Stimulated activated CD4-positive, alpha-beta T cell treated with anti-CD3 and anti-CD28 coated beads, Interleukin-2, amount 100 ng/mL, for 48 hours (primary cell): Measurements from ENCODE around the gene MYO3B.
"Not testable (repeated sequence)": the region's sequence is repeated elsewhere in the genome, so short reads cannot be mapped to it uniquely, and the experiment has no call there.

Source experiments
- DNase-seq, 2 donors: peaks; one replicate each; pipeline ENCODE4 v3.0.0-alpha.2; 2020

MYO3B gene

DNA sequence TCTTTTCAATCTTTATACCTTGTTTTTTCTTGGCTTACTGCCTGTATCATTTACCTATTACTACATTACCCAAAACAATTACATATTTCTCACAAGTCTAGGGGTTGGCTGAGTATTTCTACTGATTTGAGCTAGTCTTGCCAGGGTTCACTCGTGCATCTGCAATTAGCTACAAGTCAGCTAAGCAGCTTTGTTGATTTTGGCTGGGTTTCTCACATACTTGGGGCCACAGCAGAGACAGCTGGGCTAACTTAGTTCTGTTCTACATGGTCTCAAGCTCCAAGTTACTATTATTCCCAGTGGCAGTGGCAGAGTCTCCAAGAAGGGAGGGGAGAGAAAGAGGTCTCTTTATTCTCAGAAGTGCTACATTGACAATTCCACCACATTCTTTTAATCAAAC, 482.5 kb downstream of the MYO3B start:
- DNase-seq = no peak

- no peak for DNase-seq
Observed at GRCh38 chr2:170665743-170666142, 487.8 kb downstream of the MYO3B start.

DNA sequence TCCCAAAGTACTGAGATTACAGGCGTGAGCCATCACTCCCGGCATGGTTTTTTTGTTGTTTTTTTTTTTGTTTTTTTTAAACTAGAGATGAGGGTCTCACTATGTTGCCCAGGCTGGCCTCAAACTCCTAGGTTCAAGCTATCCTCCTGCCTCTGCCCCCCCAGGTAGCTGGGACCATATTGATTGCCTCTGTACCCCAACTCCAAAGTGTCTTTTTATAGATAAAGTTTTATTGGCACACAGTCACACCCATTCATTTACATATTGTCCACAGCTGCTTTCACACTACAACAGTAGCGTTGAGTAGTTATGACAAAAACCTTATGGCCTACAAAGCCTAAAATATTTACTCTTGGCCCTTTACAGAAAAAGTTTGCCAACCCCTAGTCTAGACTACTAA, 492.0 kb downstream of the MYO3B start:
- no peak for DNase-seq

- no peak for DNase-seq
Observed at GRCh38 chr2:170670651-170671050, 492.7 kb downstream of the MYO3B start.

- DNase-seq = no peak
Observed at GRCh38 chr2:170671079-170671478, 493.1 kb downstream of the MYO3B start.

DNA sequence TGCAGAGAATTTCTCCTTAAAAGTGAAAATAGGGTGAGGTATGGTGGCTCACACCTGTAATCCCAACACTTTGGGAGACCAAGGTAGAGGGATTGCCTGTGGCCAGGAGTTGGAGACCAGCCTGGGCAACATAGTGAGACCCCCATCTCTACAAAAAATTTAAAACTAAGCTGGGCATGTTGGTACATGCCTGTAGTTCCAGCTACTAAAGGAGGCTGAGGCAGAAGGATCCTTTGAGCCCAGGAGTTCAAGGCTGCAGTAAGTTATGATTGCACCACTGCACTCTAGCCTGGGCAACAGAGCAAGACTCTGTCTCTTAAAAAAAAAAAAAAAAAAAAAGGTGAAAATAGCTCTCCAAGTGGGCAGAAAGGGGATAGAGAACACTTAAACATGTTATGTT, 496.3 kb downstream of the MYO3B start:
- not testable (repeated sequence) for DNase-seq

DNA sequence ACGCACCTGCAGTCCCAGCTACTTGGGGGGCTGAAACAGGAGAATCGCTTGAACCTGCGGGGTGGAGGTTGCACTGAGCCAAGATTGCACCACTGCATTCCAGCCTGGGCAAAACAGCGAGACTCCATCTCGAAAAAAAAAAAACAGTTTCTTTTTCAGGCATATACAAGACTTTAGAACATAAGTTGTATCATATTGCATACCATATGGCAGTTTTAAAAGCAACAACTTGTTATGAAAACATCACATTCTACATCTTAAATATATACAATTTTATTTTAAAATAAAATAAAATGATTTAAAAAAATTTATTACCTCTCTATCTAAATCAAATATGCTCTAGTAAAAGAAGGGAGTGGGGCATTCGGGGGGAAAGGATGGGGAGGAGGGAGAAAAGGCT, 497.8 kb downstream of the MYO3B start:
- DNase-seq = no peak

DNA sequence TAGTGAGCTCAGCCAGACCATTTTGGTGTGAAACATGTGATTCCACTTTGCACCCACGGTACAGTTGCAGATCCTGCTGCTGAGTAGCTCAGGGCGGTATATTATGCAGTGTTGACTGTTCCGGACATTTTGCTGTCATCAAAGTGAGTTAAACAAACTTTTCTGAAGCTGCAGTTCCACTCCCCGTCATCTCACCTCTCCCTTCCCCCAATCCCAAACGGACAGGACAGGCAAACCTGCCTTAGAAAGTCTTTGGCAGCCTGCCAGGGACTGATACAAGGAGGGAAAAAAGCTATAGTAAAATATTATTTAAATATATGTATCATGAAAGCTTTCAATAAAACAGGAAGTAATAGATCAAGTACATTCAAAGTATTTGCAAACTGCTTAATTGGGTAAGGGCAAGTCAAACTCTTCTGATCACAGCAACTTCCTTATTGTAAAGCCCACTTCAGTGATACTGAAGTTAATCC, 501.7 kb downstream of the MYO3B start:
- no peak for DNase-seq

- DNase-seq = no peak
Observed at GRCh38 chr2:170680172-170680941, 502.4 kb downstream of the MYO3B start.

DNA sequence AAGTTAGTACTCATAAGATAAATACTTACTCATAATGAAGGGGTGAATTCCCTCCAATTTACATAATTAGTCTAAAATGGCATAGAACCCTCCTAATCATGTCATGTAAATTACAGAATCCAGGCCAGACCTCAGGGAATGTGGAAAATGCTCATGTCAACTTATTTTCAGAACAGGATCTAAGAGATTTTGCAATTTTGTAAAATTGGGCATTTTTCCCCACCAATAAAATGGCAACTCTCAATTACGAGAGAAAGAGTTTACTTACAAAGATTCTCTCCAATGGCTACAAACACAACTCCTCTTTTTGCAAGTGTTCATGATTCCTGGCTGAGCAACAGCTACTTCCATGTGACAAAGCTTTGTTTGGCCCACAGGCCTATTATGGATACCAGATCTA, 503.4 kb downstream of the MYO3B start:
- no peak for DNase-seq

DNA sequence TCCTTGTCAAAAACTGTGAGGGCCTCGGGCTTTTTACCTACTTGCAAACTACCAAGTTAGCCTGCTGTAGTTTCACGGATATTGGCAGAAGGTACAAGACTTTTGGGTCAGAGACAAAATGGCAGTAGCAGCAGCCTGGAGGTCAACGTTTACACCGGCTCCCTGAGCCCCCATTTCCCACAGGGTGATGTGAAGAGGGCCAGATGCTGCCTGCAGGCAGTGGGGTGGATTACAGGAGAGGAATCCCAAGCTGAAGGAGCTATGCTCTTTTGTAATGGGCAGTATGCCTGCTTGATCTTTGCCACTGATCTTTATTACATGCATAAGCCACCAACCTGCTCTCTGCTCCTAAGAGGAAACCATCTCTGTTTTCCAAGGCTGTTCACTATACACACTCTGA, 507.6 kb downstream of the MYO3B start:
- no peak for DNase-seq

GRCh38 chr2:170689481-170689880, 511.5 kb downstream of the MYO3B start:
- DNase-seq = no peak

DNA sequence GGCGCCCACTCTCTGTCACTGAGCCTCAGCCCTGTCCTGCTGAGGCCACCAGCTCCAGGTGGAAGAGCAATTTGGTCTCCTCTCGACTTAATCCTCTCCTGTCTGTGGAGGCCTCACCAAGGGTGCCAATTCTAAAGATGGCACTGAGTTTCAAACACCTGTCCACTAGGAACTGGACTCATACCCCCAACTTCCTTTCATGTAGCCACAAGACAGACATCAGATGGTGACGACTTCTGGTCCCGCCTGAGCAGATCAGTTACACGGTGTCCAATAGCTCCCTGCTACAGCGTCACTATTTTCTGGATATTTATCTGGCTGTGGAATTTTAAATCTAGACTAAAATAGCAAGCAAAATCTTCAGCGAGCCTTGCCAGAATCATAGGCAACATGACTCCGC, 512.7 kb downstream of the MYO3B start:
- DNase-seq = no peak

DNA sequence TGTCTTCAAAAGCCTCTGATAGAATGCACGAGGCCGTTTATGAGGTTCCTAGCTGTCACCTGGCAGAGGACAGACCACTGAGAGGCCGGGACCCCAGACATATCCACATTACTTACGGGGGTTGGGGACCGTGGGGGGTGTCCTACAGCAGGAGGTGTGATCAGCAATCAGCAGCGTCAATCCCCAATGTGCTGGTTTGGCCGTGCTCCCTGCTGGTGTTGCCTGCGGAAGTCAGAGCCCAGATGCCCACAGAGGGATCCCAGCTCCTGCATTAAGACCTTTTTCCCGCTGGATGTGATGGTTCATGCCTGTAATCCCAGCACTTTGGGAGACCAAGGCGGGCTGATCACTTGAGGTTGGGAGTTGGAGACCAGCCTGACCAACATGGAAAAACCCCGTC, 516.4 kb downstream of the MYO3B start:
- DNase-seq = no peak

DNA sequence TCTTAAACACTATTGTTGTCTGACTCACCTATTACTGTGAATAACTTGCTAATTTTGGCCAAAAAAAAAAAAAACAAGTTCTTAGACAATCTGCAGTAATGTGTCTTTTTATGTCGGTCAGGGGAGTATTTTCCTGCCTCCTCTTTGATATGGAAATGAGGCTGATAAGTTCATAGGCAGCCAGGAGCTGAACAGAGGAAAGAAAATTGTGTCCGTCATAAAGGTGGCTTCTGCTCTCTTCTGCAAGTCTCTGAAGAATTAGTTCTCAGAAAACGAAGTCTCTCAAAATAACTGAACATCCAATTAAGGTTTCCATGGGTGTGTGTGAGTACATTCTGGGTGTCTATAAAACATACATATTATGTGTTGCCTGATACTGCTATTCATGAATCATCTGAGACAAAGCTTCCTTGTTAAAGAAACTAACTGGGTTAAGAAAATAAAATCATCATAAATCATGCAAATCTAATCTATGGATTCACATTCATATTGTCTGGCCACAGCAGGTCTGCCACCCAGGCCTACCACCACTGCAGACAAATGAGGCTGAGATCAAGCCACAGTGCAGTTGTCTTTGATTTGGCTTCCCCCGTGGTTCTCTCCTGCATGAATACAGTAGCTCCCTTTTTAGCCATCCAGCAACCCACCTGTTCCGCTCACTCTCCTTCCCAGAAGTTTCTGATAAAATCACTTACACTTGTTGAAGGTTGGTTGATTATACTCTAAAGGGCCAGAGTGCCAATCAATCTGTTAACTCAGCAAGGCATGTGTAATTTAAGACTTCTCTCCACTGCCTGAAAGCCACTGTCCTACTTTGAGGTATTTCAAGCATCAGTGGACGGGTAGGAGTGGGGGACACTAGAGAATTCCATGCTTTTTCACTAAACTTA, 517.8 kb downstream of the MYO3B start:
- DNase-seq = no peak

- DNase-seq = no peak
Observed at GRCh38 chr2:170696948-170697347, 519.0 kb downstream of the MYO3B start.

- no peak for DNase-seq
Observed at GRCh38 chr2:170701011-170701410, 523.1 kb downstream of the MYO3B start.

GRCh38 chr2:170703776-170704476, 526.0 kb downstream of the MYO3B start:
- DNase-seq = no peak
